ENCODE results near the gene ITIH3.

Gene ITIH3, protein sequence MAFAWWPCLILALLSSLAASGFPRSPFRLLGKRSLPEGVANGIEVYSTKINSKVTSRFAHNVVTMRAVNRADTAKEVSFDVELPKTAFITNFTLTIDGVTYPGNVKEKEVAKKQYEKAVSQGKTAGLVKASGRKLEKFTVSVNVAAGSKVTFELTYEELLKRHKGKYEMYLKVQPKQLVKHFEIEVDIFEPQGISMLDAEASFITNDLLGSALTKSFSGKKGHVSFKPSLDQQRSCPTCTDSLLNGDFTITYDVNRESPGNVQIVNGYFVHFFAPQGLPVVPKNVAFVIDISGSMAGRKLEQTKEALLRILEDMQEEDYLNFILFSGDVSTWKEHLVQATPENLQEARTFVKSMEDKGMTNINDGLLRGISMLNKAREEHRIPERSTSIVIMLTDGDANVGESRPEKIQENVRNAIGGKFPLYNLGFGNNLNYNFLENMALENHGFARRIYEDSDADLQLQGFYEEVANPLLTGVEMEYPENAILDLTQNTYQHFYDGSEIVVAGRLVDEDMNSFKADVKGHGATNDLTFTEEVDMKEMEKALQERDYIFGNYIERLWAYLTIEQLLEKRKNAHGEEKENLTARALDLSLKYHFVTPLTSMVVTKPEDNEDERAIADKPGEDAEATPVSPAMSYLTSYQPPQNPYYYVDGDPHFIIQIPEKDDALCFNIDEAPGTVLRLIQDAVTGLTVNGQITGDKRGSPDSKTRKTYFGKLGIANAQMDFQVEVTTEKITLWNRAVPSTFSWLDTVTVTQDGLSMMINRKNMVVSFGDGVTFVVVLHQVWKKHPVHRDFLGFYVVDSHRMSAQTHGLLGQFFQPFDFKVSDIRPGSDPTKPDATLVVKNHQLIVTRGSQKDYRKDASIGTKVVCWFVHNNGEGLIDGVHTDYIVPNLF

DNA sequence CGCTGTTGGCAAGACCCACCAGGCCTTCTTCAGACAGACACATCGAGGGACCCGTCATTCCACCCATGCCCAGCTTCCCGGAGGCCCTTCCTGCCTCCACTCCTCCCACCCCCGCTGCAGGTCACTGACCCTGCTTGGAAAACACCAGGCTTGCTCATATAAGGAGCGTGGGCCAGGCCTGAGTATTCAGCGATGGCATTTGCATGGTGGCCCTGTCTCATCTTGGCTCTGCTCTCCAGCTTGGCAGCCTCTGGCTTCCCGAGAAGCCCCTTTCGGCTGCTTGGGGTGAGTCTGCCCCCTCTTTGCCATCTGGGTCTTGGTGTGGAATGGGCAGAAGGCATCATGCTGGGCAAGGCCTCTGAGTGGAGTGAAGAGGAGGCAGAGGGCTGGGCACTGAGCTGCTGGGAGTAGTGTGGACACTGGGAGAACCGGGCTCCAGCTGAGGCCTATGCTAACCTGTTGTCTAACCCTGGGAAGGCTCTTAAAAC is at the start of gene ITIH3:
Gene ITIH3, plus strand, starts transcription at position 185 of the 488 bp plus-strand sequence. Its CDS starts 8 bp downstream, at position 193.
- H3K27ac Mint-ChIP-seq = no peak within 1 kb of the TSS
- no peak within 1 kb of the TSS for H3K4me3 Mint-ChIP-seq
- ATAC-seq = no peak
- no peaks in the 10 kb centered on the region for H3K4me1 Mint-ChIP-seq
- H3K36me3 Mint-ChIP-seq = no peaks in the 10 kb centered on the region
- peaks cover 11% of the 10 kb centered on the region for H3K27me3 Mint-ChIP-seq
- H3K9me3 Mint-ChIP-seq = no peaks in the 10 kb centered on the region

DNA sequence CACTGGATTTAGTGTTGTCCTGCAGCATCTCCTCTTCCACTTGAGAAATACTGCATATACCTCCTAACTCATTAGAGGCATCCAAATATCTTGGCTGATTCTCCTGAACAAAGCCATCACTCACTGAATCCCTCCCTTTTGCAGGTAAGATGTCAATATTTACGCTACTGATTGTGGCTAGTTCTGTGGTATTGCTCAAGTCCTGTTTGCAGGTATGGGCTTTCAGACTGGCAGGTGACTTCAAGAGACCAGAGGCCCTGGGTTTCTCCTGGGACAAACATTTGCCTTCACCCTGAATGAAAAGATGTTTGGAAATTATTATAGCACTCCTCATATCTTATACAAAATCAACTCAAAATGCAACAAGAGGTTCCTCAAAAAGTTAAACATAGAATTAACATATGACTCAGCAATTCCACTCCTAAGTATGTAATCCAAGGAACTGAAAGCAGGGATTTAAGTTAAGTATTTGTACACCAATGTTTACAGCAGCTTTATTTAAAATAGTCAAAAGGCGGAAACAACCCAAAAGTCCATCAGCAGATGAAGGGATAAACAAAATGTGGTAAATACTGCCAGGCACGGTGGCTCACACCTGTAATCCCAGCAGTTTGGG is 42.4 kb upstream of the ITIH3 start:
- ATAC-seq = no peak

DNA sequence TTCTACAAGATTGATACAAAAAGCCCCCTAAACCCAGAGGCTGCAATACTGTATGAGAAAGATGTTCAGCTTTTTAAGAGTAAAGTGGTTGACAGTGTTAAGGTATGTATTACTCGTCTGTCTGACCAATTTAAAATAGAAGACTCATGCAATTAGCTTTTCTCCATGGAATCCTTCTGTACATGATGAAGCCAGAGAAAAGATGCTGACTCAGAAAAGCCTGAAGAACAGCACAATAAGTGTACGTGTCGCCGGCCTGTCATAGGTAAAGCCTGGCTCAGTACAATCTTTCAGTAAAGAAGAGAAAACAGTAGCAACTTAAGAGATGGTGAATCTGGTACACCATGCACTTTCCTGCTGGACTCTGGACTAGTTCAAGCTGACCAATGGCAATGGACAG is 40.2 kb upstream of the ITIH3 start:
- Mint-ChIP-seq H3K9me3 (no peaks in the 10 kb centered on the region), H3K4me1 (no peaks in the 10 kb centered on the region), H3K36me3 (peaks cover 72% of the 10 kb centered on the region), H3K4me3 (no peak overlapping the region), H3K27ac (no peak overlapping the region), H3K27me3 (no peaks in the 10 kb centered on the region)
- no peak for ATAC-seq

More for the DNA sequence above, 42.4 kb upstream of the ITIH3 start:
- Mint-ChIP-seq H3K9me3 (no peaks in the 10 kb centered on the region), H3K27me3 (no peaks in the 10 kb centered on the region), H3K36me3 (peaks cover 65% of the 10 kb centered on the region), H3K4me3 (no peak overlapping the region), H3K27ac (no peak overlapping the region), H3K4me1 (no peaks in the 10 kb centered on the region)

DNA sequence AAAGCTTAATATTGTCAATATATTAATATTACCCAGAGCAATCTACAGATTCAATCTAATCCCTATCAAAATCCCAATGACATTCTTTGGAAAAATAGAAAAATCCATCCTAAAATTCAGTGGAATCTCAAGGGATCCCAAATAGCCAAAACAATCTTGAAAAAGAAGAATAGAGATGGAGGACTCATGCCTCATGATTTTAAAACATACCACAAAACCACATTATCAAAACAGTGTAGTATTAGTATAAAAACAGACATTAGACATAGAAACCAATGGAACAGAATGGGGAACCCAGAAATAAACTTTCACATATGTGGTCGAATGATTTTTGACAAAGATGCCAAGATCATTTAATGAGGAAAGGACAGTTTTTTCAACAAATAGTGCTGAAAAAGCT is 38.5 kb upstream of the ITIH3 start:
- Mint-ChIP-seq H3K9me3 (no peaks in the 10 kb centered on the region), H3K27me3 (no peaks in the 10 kb centered on the region), H3K27ac (no peak overlapping the region), H3K36me3 (peaks cover 70% of the 10 kb centered on the region), H3K4me3 (no peak overlapping the region), H3K4me1 (no peaks in the 10 kb centered on the region)
- ATAC-seq = no peak

DNA sequence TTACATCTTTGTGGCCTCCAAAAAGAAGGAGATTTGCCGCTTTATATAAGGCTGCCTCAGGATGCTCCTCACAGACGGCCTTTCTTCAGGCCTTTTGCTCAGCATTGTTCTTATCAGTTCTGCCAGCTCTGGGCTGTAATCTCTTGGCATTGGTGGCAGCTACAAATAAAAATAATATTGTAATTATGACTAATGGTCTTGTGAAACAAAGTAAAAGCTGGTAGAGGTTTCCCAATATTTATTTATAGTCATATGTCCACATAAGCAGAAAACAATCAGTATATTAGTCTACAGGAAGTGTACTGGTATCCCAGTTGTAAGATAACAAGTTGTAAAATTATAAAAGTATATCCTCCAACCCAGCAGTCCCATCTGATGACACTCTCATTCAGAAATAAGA is 31.1 kb upstream of the ITIH3 start:
- Mint-ChIP-seq H3K27ac (no peak overlapping the region), H3K27me3 (no peaks in the 10 kb centered on the region), H3K36me3 (peaks cover 47% of the 10 kb centered on the region), H3K9me3 (no peaks in the 10 kb centered on the region), H3K4me3 (no peak overlapping the region), H3K4me1 (no peaks in the 10 kb centered on the region)
- no peak for ATAC-seq

DNA sequence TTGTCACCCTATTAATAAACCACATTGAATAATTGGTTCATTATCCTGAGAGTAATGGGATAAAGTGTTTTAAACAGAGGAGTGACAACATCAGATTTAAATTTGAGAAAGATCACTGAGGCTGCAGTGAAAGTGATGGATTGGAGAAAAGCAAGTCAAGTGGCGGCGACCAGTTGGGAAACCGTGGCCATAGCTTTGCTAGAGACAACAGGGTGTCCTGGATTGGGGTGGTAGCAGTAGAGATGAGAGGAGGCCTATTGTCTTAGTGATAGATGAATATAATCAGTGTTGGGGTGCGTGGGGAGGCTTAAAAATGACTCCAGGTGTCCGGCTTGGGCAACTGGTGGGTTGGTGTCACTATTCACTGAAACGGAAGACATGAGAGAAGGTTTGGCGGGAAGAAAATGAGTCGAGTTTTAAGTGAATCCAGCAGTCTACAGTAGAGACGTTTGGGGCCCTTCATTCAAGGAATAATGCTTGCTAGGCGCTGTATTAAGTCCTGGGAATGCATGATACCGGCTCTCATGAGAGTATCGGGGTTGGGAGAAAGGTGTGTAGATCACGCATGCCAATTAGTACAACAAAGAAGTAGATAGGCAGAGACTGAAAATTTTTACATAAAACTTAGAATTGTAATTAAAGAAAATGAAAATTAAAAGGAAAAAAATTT is 24.7 kb upstream of the ITIH3 start:
- no peaks in the 10 kb centered on the region for H3K9me3 Mint-ChIP-seq
- no peaks in the 10 kb centered on the region for H3K27me3 Mint-ChIP-seq
- peak overlapping the region; percentile 91 for H3K27ac Mint-ChIP-seq
- H3K4me1 Mint-ChIP-seq = peaks cover 21% of the 10 kb centered on the region
- peaks cover 9% of the 10 kb centered on the region for H3K36me3 Mint-ChIP-seq
- peak overlapping the region; percentile 75 for H3K4me3 Mint-ChIP-seq
- ATAC-seq = no peak

DNA sequence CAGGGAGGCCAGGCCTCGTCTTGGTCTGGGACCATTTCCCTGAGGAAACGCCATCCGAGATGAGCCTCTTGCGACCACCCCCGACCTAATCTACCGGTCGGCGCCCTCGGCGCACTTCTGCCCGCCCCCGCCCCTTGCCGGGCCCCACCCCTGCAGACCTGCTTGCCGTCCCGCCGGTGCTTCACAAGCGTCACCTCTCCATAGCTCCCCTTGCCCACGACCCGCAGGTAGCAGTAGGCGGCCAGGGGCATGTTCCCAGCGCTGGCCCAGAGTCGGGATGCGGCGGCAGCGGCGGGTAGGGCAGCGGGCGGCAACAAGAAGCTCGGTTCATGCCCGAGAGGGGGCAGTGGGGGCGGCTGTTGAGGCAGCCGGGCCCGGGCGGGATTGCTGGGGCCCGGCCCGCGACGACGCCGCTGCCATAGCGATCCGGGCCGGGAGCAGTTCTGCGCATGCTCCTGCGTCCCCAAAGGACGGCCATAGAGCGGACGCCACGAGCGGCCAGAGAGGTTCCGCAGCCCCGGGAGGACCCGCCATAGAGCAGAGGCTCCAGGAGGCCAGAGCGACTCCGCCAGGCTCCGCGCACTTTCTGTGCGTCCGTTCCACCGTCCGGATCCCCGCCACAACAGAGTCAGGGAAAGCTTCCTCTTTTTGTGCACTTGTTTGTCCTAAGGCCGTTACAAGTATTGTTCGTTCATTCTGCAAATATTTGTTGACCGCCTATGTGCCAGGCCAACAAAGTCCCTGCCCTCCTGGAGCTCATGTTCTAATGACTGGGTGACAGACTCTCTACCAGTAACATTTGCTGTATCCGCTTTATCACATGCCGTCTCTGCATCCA is 23.9 kb upstream of the ITIH3 start, which contains the start of gene NEK4:
Gene NEK4, minus strand, starts transcription at position 445 of the 838 bp plus-strand sequence. Its CDS starts 194 bp downstream, at position 251.
- Mint-ChIP-seq H3K4me3 (peak within 1 kb of the TSS; percentile 75), H3K27me3 (no peaks in the 10 kb centered on the region), H3K4me1 (peaks cover 21% of the 10 kb centered on the region), H3K27ac (peak within 1 kb of the TSS; percentile 91), H3K9me3 (no peaks in the 10 kb centered on the region), H3K36me3 (peaks cover 5% of the 10 kb centered on the region)
- ATAC-seq = peak; percentile 99

DNA sequence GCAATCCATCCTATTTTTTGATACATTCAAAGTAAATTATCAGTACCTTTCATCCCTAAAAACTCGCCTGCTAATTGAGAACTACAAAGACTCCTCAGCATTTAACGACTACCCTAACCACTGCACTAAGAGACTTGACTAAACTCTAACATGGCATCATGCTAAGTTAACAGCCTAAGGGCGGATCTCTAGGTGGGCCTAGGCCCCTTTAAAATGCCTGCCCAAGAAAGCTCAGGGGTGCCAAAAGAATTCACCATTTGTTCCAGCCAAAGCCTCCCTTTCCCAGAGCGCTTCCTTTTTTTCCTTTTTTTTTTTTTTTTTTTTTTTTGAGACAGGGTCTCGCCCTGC is 23.3 kb upstream of the ITIH3 start:
- ATAC-seq = peak; percentile 24
- H3K4me1 Mint-ChIP-seq = peaks cover 21% of the 10 kb centered on the region
- H3K27me3 Mint-ChIP-seq = no peaks in the 10 kb centered on the region
- peak overlapping the region; percentile 75 for H3K4me3 Mint-ChIP-seq
- H3K36me3 Mint-ChIP-seq = no peaks in the 10 kb centered on the region
- H3K27ac Mint-ChIP-seq = peak overlapping the region; percentile 91
- H3K9me3 Mint-ChIP-seq = no peaks in the 10 kb centered on the region

DNA sequence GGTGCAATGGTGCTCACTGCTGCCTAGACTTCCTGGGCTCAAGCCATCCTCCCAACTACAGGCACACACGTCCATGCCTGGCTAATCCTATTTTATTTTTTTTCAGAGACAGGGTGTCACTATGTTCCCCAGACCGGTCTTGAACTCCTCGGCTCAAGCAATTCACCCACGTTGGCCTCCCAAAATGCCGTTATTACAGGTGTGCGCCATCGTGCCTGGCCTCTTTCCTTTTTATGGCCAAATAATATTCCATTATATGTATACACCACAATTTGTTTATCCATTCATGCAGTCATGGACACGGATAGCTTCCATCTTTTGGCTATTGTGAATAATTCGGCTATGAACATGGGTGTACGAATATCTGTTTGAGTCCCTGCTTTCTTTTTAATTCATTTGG is 22.9 kb upstream of the ITIH3 start:
- Mint-ChIP-seq H3K4me3 (peak overlapping the region; percentile 75), H3K36me3 (no peaks in the 10 kb centered on the region), H3K9me3 (no peaks in the 10 kb centered on the region), H3K27ac (peak overlapping the region; percentile 91), H3K27me3 (no peaks in the 10 kb centered on the region), H3K4me1 (peaks cover 21% of the 10 kb centered on the region)
- no peak for ATAC-seq

DNA sequence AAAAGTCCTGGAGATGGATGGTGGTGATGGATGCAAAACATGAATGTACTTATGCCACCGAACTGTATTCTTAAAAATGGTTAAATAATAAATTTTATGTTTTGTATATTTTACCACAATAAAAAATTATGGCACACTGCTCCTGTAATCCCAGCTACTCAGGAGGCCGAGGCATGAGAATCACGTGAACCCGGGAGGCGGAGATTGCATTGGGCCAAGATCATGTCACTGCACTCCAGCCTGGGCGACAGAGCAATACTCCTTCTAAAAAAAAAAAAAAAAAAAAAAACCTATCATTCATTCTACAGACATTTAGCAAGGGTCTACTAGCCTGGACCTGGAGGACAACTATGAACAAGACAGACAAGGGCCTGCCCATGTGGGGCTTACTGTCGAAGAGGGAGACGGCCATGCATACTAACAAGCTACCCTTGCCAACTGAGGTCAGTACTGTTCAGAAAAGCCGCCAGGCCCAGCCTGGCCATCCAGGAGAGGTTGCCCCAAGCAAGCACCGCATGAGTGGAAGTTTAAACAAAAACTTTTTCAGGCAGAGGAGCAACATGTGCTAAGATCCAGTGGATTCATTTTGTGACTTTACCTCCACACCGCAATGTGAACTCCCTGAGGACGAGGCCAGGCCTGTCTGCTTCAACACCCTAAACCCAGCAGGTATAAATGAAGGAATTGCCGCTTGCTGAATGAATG is 21.1 kb upstream of the ITIH3 start:
- H3K27ac Mint-ChIP-seq = no peak overlapping the region

DNA sequence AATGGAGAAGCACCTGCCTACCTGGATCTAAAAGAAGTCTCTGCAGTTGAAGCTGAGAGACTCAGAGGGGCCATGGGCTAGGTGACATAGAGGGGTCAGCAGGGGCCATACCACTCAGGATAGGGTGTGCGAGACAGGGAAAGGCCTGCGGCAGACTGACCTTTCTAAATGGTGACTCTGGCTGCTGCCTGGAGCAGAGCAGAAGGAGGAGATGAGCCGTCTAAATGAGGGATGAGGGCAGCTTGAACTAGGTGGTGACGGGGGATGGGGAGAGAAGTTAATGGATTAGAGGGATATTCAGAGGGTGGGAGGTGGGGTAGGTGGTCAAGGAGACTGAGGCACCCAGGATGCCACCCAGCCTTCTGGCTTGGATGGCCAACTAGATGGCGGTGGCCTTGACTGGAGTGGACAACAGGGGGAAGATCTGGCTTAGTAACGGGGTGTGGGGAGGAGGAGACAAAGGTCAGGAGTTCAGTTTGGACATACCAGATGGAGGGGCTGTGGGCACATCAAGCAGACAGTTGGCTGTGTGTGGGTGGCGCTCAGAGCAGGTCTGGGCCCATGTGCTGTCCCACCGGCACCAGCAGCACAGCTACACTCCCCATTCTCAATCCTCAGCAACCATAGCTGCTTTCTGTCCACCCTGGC is 20.4 kb upstream of the ITIH3 start:
- H3K36me3 Mint-ChIP-seq = no peaks in the 10 kb centered on the region
- no peaks in the 10 kb centered on the region for H3K27me3 Mint-ChIP-seq
- H3K9me3 Mint-ChIP-seq = no peaks in the 10 kb centered on the region
- H3K4me3 Mint-ChIP-seq = no peak overlapping the region
- no peak for ATAC-seq
- peak overlapping the region; percentile 2 for H3K27ac Mint-ChIP-seq
- peaks cover 23% of the 10 kb centered on the region for H3K4me1 Mint-ChIP-seq

More for the DNA sequence above, 21.1 kb upstream of the ITIH3 start:
- H3K4me3 Mint-ChIP-seq = no peak overlapping the region
- no peaks in the 10 kb centered on the region for H3K9me3 Mint-ChIP-seq
- no peaks in the 10 kb centered on the region for H3K27me3 Mint-ChIP-seq
- peaks cover 21% of the 10 kb centered on the region for H3K4me1 Mint-ChIP-seq
- no peaks in the 10 kb centered on the region for H3K36me3 Mint-ChIP-seq
- ATAC-seq = no peak

DNA sequence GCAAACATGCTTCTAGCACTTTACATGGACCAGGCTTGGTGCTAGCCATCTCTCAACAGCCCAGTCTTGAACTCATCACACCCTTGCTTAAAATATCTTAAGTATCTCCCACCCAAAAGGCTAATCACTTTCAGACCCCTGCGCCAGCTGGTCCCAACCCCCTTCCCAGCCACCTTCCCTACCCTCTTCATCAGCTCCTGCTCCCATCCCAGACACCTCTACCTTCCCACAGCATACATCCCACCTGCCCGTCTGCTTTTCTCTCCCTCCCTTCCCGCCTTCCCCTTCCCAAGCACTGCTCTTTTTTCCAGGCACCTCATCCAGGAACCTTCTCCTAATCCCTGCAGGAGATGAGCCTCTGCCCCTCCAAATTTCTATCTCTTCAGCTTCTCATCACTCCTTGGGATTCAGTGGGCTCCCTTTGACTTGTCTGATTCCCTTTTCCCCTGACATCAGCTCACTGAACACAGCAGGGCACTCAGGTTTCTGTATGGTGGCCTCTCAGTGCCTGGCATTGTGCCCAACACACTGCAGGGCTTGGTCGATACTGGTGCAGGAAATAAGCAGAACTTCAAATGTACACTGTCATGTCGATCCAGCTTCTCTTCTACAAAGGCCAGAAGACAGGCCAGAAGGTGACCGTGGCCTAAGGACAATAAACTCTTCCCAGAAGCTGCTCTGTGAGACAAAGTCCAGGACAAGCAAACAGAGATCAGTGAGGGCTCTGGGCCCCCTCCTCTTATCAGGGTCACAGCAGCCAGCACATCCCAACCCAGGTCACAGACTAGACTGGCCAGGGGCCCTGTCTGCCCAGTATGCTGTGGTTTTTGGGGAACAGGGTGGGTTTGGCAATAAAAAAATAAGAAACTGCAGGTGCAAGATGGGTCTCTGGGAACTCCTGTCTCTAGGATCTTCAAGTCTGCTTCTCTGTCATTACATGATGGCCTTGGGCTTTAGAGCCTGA is 19.4 kb upstream of the ITIH3 start:
- peaks cover 23% of the 10 kb centered on the region for H3K4me1 Mint-ChIP-seq
- H3K4me3 Mint-ChIP-seq = no peak overlapping the region
- H3K9me3 Mint-ChIP-seq = no peaks in the 10 kb centered on the region
- peak overlapping the region; percentile 2 for H3K27ac Mint-ChIP-seq
- ATAC-seq = no peak
- no peaks in the 10 kb centered on the region for H3K36me3 Mint-ChIP-seq
- no peaks in the 10 kb centered on the region for H3K27me3 Mint-ChIP-seq

Data from stimulated activated memory B cell treated with anti-CD40 and anti-IgM and Interleukin-4, amounts not matched to agents 10 μg/mL and 1 μg/mL and 100 μg/mL, for 72 hours (primary cell).